ENCODE measurements around the gene EMSY.
A peak's percentile ranks its signal among the peaks of the same experiment; 100 is the strongest.
"Not testable (repeated sequence)": the region's sequence is repeated elsewhere in the genome, so short reads cannot be mapped to it uniquely, and the experiment has no call there.

Gene EMSY, protein sequence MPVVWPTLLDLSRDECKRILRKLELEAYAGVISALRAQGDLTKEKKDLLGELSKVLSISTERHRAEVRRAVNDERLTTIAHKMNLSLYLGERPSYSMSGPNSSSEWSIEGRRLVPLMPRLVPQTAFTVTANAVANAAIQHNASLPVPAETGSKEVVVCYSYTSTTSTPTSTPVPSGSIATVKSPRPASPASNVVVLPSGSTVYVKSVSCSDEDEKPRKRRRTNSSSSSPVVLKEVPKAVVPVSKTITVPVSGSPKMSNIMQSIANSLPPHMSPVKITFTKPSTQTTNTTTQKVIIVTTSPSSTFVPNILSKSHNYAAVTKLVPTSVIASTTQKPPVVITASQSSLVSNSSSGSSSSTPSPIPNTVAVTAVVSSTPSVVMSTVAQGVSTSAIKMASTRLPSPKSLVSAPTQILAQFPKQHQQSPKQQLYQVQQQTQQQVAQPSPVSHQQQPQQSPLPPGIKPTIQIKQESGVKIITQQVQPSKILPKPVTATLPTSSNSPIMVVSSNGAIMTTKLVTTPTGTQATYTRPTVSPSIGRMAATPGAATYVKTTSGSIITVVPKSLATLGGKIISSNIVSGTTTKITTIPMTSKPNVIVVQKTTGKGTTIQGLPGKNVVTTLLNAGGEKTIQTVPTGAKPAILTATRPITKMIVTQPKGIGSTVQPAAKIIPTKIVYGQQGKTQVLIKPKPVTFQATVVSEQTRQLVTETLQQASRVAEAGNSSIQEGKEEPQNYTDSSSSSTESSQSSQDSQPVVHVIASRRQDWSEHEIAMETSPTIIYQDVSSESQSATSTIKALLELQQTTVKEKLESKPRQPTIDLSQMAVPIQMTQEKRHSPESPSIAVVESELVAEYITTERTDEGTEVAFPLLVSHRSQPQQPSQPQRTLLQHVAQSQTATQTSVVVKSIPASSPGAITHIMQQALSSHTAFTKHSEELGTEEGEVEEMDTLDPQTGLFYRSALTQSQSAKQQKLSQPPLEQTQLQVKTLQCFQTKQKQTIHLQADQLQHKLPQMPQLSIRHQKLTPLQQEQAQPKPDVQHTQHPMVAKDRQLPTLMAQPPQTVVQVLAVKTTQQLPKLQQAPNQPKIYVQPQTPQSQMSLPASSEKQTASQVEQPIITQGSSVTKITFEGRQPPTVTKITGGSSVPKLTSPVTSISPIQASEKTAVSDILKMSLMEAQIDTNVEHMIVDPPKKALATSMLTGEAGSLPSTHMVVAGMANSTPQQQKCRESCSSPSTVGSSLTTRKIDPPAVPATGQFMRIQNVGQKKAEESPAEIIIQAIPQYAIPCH (N-terminal part only)

DNA sequence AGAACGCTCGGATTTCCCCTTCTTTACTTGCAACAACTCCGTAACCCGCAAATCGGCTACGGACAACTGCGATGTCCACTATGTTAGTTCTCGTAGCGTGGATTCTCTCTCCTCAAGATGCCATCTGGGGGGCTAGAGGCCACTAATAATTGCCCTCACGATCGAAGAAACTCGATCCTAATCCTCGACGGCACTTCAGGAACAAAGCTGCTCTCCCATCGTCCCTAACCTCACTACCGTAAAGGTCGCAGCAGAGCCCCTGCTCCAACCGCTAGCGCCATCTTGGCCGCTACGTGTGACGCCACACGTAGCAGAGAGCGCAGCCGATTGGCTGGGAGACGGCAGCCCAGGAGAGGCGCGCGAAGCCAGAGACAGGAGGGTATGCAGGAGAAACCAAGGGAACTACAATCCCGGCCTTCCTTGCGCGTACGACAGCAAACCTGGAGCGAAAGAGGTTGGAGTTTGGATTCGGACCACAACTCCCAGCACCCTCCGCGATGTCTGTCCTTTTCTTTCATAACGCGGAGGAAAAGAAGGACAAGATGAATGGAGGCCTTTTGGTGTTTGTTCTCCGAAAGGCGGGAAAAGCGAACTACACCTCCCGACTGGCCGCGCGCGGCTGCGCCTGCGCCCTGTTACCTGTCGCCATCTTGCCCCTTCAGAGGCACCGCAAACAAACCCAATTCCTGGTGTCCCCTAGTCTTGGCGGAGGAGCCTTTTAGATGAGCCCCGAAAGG, at the start of gene EMSY:
EMSY (plus strand) TSS at position 635 of the 737 bp plus-strand sequence. CDS start 1,921 bp downstream, outside the sequence.
- peak; percentile 85 to 90 for DNase-seq (ENCODE audit: extremely low read depth in 1 of 2, low read depth in 1 of 2)

GRCh38 chr11:76395296-76395695, 49.5 kb upstream of the EMSY start:
- no peak for DNase-seq (ENCODE audit: extremely low read depth in 1 of 2, low read depth in 1 of 2)

- no peak for DNase-seq (ENCODE audit: extremely low read depth in 1 of 2, low read depth in 1 of 2)
Observed at GRCh38 chr11:76397383-76397782, 47.4 kb upstream of the EMSY start.

GRCh38 chr11:76400967-76401366, 43.9 kb upstream of the EMSY start:
- DNase-seq (ENCODE audit: extremely low read depth in 1 of 2, low read depth in 1 of 2): no peak

DNA sequence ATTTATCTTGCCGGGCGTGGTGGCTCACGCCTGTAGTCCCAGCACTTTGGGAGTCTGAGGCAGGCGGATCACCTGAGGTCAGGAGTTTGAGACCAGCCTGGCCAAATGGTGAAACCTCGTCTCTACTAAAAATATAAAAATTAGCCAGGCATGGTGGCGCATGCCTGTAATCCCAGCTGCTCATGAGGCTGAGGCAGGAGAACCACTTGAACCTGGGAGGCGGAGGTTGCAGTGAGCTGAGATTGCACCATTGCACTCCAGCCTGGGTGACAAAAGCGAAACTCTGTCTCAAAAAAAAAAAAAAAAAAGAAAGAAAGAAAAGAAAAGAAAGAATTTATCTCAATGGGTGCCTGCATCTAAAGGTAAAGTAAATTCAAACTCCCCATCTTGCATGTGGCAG, 43.3 kb upstream of the EMSY start:
- DNase-seq (ENCODE audit: extremely low read depth in 1 of 2, low read depth in 1 of 2): not testable (repeated sequence)

- no peak for DNase-seq (ENCODE audit: extremely low read depth in 1 of 2, low read depth in 1 of 2)
Observed at GRCh38 chr11:76406359-76406758, 38.5 kb upstream of the EMSY start.

- no peak for DNase-seq (ENCODE audit: extremely low read depth in 1 of 2, low read depth in 1 of 2)
Observed at GRCh38 chr11:76408171-76408965, 36.5 kb upstream of the EMSY start.

DNA sequence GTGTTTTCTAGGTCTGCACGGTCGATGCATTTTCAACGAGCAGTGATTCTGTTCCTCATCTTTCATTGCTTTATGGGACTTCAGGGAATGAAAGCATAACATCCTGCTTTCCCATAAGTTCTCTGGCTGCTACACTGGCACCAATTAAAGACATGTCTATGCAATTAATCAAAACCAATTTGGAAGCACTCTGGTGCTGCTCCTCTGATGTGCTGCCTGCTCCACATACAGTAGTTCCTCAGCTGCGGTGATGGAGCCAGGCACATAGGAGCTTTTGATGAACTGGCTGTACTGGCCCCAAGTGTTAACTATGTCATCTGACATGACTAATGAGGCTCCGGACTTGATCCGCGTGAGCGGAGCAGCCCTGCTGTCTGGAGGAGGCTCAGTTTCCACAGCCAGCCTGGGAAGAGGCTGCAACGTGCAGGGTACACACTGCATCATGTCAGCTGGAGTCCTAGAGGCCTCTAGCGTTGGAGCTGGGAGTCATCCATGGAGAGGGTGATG, 33.9 kb upstream of the EMSY start:
- DNase-seq (ENCODE audit: extremely low read depth in 1 of 2, low read depth in 1 of 2): no peak

- no peak for DNase-seq (ENCODE audit: extremely low read depth in 1 of 2, low read depth in 1 of 2)
Observed at GRCh38 chr11:76415073-76415472, 29.7 kb upstream of the EMSY start.

GRCh38 chr11:76419896-76420295, 24.9 kb upstream of the EMSY start:
- no peak for DNase-seq (ENCODE audit: extremely low read depth in 1 of 2, low read depth in 1 of 2)

DNA sequence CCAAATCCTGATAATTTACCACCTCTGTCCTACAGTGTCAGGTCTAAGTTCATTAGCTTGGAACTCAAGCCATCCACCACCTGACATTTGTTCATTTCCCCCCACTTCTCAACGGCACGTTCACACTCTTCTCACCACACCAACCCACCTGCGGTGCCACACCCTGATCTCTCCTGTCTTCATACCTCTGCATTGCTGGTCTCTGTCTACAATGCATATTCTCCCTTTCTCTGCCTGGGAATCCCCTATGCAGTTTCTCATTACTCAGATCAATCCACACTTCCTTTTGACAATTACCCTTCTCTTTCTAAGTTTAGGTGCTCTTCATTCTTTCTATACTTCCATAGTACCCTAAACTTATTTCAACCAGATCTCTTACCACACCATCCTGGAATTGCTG, 20.4 kb upstream of the EMSY start:
- no peak for DNase-seq (ENCODE audit: extremely low read depth in 1 of 2, low read depth in 1 of 2)

DNA sequence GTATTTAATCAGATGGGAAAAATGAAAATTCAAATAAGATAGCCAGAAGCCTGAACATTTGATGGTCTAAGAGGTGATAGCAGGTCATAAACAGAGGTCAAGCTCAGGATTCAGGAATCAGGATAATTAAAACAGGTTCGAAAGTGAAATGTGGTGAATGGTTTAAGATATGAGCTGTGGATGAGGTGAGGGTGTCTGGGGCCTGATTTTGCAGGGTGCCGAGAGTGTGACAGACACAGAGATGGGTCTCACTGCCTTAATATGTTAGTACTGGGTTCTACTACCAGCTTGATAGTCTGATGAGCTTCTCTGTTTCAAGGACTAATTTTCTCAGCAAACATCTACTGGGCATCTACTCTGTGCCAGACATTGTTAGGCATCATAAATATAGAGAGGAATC, 19.9 kb upstream of the EMSY start:
- no peak for DNase-seq (ENCODE audit: extremely low read depth in 1 of 2, low read depth in 1 of 2)

DNA sequence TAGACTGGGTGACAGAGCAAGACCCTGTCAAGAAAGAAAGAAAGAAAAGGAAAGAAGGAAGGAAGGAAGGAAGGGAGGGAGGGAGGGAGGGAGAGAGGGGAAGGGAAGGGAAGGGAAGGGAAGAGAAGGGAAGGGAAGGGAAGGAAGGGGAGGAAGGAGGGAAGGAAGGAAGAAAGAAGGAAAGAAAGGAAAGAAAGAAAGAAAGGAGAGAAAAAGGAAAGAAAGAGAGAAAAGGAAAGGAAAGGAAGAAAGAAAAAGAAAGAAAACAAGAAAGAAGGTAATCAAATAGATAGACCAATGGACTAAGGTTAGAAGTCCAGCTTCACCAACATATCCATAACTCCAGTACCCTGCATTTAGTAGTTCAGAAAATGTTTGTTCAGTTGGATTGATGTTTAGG, 18.2 kb upstream of the EMSY start:
- DNase-seq (ENCODE audit: extremely low read depth in 1 of 2, low read depth in 1 of 2): no peak

DNA sequence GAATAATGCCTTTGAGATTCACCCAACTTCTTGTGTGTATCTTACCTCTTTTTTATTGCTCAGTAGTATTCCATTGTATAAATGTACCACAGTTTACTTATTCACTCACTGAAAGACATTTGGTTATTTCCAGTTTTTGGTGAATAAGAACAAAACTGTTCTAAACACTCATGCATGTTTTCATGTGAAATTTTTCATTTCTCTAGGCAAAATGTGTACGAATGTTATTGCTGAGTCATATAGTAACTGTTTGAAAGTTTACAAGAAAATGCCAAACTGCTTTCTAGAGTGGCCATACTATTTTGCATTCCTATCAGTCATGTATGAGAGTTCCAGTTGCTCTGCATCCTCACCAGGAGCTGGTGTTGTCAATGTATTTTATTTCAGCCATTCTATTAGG, 8.8 kb upstream of the EMSY start:
- no peak for DNase-seq (ENCODE audit: extremely low read depth in 1 of 2, low read depth in 1 of 2)

DNA sequence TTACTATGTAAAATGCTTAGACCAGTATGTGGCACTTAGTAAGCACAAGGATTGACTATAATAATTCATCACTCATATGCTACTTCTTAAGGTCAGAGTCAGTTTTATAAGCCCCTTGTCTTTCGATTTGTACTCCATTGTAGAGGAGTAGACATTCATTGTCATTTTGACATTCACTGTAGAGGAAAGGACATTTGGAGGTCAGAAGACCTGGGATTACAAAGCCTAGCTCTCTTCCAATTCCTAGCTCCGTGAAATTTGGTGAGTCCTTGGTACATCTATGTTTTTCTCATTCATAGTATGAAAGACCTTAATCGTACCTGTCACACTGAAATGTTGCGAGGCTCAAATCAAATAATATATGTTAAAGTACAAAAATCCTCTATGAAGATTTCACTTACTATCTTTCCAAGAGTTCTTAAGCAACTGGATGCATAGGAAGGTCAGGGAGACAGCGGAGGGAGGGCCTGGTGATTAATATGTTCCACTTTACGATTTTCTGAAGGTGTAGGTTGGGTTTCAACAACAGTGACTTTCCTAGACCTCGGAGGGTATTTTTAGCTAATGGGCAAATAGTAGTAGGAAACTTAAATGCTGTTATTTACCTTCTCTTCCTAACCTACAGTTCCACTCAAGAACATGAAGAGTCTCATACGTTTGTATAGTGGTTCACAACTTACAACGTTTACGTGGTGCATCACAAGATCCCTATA, 1.4 kb upstream of the EMSY start:
- DNase-seq (ENCODE audit: extremely low read depth in 1 of 2, low read depth in 1 of 2): no peak

DNA sequence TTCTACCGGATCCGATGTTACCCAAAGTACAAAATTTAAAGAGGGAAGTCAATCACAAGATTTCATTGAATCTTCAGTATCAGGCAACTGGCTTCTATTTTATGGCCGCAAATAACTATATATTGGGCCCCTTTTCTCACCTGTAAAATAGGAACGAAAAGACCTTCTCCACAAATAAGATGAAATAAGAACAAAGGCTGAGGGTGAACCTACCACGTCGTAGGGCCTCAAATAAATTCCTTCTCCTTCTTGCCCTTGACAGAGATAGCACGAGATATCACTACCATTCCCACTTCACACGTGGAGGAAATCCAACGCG, 794 bp upstream of the EMSY start:
- DNase-seq (ENCODE audit: extremely low read depth in 1 of 2, low read depth in 1 of 2): no peak

- DNase-seq (ENCODE audit: extremely low read depth in 1 of 2, low read depth in 1 of 2): peak; percentile 44 to 45
Observed at GRCh38 chr11:76445121-76446084, 585 bp downstream of the EMSY start.

GRCh38 chr11:76448506-76448905, 3.7 kb downstream of the EMSY start:
- DNase-seq (ENCODE audit: extremely low read depth in 1 of 2, low read depth in 1 of 2): no peak

Data from stimulated activated CD8-positive, alpha-beta memory T cell treated with anti-CD3 and anti-CD28 coated beads, Interleukin-7, amount 100 ng/mL, for 48 hours (primary cell).